KMS-11 (cell line): Measurements from ENCODE around the gene SAMHD1.
A peak's percentile ranks its signal among the peaks of the same experiment; 100 is the strongest.

Source experiments
- H2AFZ ChIP-seq: fragments of 200-600 bp; sonication (generic); 2 replicates; pipeline ENCODE4 v1.6.1; 2016; ENCODE audit warnings: antibody characterized with exemption, mixed run types, low read depth
- H3K27ac ChIP-seq: fragments of 200-600 bp; sonication (generic); 2 replicates; pipeline ENCODE4 v1.6.1; 2016; ENCODE audit warnings: mild to moderate bottlenecking, mixed run types
- H3K27me3 ChIP-seq: fragments of 200-600 bp; sonication (generic); 2 replicates; pipeline ENCODE4 v1.6.1; 2017; ENCODE audit warnings: mild to moderate bottlenecking, low read depth, mixed run types, moderate library complexity; ENCODE audit not compliant: insufficient read depth
- H3K36me3 ChIP-seq: fragments of 200-600 bp; sonication (generic); 2 replicates; pipeline ENCODE4 v1.6.1; 2017; ENCODE audit warnings: mild to moderate bottlenecking, mixed run types; ENCODE audit not compliant: insufficient read depth
- H3K4me1 ChIP-seq: fragments of 200-600 bp; sonication (generic); 2 replicates; pipeline ENCODE4 v1.6.1; 2016; ENCODE audit warnings: mild to moderate bottlenecking, low read depth, mixed run types; ENCODE audit not compliant: poor library complexity, severe bottlenecking
- H3K4me2 ChIP-seq: fragments of 200-600 bp; sonication (generic); 2 replicates; pipeline ENCODE4 v1.7.0; 2016; ENCODE audit warnings: mild to moderate bottlenecking, mixed run types
- H3K4me3 ChIP-seq: fragments of 200-600 bp; sonication (generic); IDR thresholded peaks from 2 replicates; pipeline ENCODE4 v1.6.1; 2017; ENCODE audit warnings: low read depth, low read length, mixed read lengths; ENCODE audit not compliant: insufficient read depth
- H3K79me2 ChIP-seq: fragments of 200-600 bp; sonication (generic); 2 replicates; pipeline ENCODE4 v1.6.1; 2016; ENCODE audit warnings: low read depth, mixed run types; ENCODE audit not compliant: insufficient read depth
- H3K9ac ChIP-seq: fragments of 200-600 bp; sonication (generic); 2 replicates; pipeline ENCODE4 v1.6.1; 2016; ENCODE audit warnings: mild to moderate bottlenecking, mixed run types
- H4K20me1 ChIP-seq: fragments of 200-600 bp; sonication (generic); 2 replicates; pipeline ENCODE4 v1.6.1; 2016; ENCODE audit warnings: mild to moderate bottlenecking, mixed run types; ENCODE audit not compliant: insufficient read depth
- TF ChIP-seq, protein P1 (sequence below): fragments of 200-600 bp; sonication (generic); conservative IDR thresholded peaks from 2 replicates; pipeline ENCODE4 v1.6.1; 2017; ENCODE audit warnings: low read depth, mild to moderate bottlenecking, antibody characterized with exemption, low read length, moderate library complexity, mixed read lengths

Gene SAMHD1

DNA sequence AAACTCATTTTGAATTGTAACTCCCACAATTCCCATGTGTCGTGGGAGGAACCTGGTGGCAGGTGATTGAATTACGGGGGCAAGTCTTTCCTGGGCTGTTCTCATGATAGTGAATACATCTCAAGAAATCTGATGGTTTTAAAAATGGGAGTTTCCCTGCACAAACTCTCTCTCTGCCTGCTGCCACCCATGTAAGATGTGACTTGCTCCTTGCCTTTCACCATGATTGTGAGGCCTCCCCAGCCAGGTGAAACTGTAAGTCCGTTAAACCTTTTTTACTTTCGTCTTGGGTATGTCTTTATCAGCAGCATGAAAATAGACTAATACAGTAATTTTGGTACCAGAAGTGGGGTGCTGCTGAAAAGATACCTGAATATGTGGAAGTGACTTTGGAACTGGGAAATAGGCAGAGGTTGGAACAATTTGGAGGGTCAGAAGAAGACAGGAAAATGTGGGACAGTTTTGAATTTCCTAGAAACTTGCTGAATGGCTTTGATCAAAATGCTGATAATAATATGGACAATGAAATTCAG lies 41.4 kb upstream of the SAMHD1 start:
- no peaks in the 10 kb centered on the region for H4K20me1 ChIP-seq
- H3K4me3 ChIP-seq, result no peak overlapping the region
- H3K36me3 ChIP-seq, result no peaks in the 10 kb centered on the region
- no peak overlapping the region for H3K4me2 ChIP-seq
- TF ChIP-seq, protein P1, sequence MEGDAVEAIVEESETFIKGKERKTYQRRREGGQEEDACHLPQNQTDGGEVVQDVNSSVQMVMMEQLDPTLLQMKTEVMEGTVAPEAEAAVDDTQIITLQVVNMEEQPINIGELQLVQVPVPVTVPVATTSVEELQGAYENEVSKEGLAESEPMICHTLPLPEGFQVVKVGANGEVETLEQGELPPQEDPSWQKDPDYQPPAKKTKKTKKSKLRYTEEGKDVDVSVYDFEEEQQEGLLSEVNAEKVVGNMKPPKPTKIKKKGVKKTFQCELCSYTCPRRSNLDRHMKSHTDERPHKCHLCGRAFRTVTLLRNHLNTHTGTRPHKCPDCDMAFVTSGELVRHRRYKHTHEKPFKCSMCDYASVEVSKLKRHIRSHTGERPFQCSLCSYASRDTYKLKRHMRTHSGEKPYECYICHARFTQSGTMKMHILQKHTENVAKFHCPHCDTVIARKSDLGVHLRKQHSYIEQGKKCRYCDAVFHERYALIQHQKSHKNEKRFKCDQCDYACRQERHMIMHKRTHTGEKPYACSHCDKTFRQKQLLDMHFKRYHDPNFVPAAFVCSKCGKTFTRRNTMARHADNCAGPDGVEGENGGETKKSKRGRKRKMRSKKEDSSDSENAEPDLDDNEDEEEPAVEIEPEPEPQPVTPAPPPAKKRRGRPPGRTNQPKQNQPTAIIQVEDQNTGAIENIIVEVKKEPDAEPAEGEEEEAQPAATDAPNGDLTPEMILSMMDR, result 0 out of 2 replicates have a peak, but pooled peaks have one; percentile 18
- H2AFZ ChIP-seq, result no peak overlapping the region
- H3K79me2 ChIP-seq, result no peaks in the 10 kb centered on the region
- no peak overlapping the region for H3K9ac ChIP-seq
- no peaks in the 10 kb centered on the region for H3K27me3 ChIP-seq
- no peak overlapping the region for H3K27ac ChIP-seq
- H3K4me1 ChIP-seq, result peaks cover 14% of the 10 kb centered on the region

DNA sequence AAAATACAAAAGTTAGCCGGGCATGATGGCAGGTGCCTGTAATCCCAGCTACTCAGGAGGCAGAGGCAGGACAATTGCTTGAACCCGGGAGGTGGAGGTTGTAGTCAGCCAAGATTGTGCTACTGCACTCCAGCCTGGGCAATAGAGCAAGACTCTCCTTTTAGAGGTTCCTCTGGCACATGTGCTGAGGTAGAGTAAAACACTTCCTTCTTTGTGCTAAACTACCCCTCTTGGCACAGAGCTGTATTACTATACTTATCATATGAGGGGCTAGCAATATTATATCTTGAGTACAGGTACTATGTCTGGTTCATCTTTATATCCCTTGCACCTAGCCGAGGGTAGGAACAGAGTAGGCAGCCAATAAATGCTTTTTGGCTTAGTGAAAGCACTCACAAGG lies 40.2 kb upstream of the SAMHD1 start:
- Histone ChIP-seq H4K20me1 (no peaks in the 10 kb centered on the region), H3K4me2 (no peak overlapping the region), H3K79me2 (no peaks in the 10 kb centered on the region), H3K27ac (no peak overlapping the region), H3K4me3 (no peak overlapping the region), H2AFZ (no peak overlapping the region), H3K36me3 (no peaks in the 10 kb centered on the region), H3K9ac (no peak overlapping the region), H3K4me1 (peaks cover 14% of the 10 kb centered on the region), H3K27me3 (no peaks in the 10 kb centered on the region)
- TF ChIP-seq, protein P1, result no peak

DNA sequence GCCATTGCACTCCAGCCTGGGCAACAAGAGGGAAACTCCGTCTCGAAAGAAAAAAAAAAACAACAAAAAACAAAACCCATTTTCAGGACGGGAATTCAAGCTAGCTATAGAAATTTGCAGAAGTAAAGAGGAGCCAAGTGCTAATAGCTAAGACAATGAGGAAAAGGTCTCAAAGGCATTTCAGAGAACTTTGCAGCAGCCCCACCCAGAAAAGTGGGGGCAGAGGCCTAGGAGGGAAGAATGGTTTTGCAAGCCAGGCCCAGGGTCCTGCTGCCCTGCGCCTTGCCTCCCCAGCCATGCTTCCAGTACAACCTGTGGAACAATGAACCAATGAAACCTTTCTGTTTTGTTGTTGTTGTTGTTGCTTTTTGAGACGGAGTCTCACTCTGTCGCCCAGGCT lies 38.3 kb upstream of the SAMHD1 start:
- no peaks in the 10 kb centered on the region for H3K79me2 ChIP-seq
- no peak overlapping the region for H2AFZ ChIP-seq
- H3K27ac ChIP-seq, result no peak overlapping the region
- H3K4me1 ChIP-seq, result peaks cover 14% of the 10 kb centered on the region
- H4K20me1 ChIP-seq, result no peaks in the 10 kb centered on the region
- no peaks in the 10 kb centered on the region for H3K27me3 ChIP-seq
- H3K36me3 ChIP-seq, result no peaks in the 10 kb centered on the region
- H3K4me2 ChIP-seq, result no peak overlapping the region
- no peak overlapping the region for H3K4me3 ChIP-seq
- no peak overlapping the region for H3K9ac ChIP-seq
- TF ChIP-seq, protein P1, result no peak

DNA sequence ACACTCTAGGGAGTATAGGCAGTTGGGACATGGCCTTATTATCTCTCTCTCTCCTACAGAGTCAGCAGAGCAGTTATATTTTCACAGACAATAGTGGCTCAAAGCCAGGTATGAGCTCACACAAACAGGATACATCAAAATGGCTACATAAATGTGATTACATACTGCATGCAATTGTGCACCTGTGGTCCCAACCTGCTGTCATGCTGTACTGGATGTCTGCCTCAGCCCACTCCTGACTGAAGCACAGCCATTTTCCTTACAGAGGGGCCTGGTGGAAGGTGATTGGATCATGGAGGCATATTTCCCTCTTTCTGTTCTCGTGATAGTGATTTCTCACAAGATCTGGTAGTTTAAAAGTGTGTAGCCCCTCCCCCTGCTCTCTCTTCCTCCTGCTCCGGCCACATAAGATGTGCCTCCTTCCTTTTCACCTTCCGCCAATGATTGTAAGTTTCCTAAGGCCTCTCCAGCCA lies 37.0 kb upstream of the SAMHD1 start:
- H3K27ac ChIP-seq, result no peak overlapping the region
- H4K20me1 ChIP-seq, result no peaks in the 10 kb centered on the region

More for the DNA sequence above, 37.0 kb upstream of the SAMHD1 start:
- no peak overlapping the region for H3K4me2 ChIP-seq
- no peak overlapping the region for H3K4me3 ChIP-seq
- H3K4me1 ChIP-seq, result peaks cover 14% of the 10 kb centered on the region
- TF ChIP-seq, protein P1, result no peak
- no peaks in the 10 kb centered on the region for H3K36me3 ChIP-seq
- H3K9ac ChIP-seq, result no peak overlapping the region
- H2AFZ ChIP-seq, result no peak overlapping the region
- H3K79me2 ChIP-seq, result no peaks in the 10 kb centered on the region
- H3K27me3 ChIP-seq, result no peaks in the 10 kb centered on the region
